ACC112 (cell line): ENCODE results near the gene MYO1C.
"Not testable (repeated sequence)": the region's sequence is repeated elsewhere in the genome, so short reads cannot be mapped to it uniquely, and the experiment has no call there.

Experiments
- H2AFZ ChIP-seq: fragments of 200-600 bp; sonication (generic); one replicate; pipeline ENCODE4 v1.6.0; 2017; ENCODE audit warnings: antibody characterized with exemption, low read length; ENCODE audit not compliant: unreplicated experiment
- H3K27ac ChIP-seq: fragments of 200-600 bp; sonication (generic); 2 replicates; pipeline ENCODE4 v1.5.1; 2014; ENCODE audit warnings: low read depth, mild to moderate bottlenecking, antibody characterized with exemption, low read length, moderate library complexity
- H3K27me3 ChIP-seq: fragments of 200-600 bp; sonication (generic); 2 replicates; pipeline ENCODE4 v1.6.1; 2014; ENCODE audit warnings: mild to moderate bottlenecking, antibody characterized with exemption, low read length, moderate library complexity, mixed read lengths; ENCODE audit not compliant: insufficient read depth
- H3K36me3 ChIP-seq: fragments of 200-600 bp; sonication (generic); 2 replicates; pipeline ENCODE4 v1.6.1; 2016; ENCODE audit warnings: mild to moderate bottlenecking, antibody characterized with exemption, low read length, moderate library complexity, mixed read lengths; ENCODE audit not compliant: insufficient read depth
- H3K4me1 ChIP-seq: fragments of 200-600 bp; sonication (generic); one replicate; pipeline ENCODE4 v1.6.1; 2016; ENCODE audit warnings: low read length, mixed read lengths; ENCODE audit not compliant: insufficient read depth, unreplicated experiment, control insufficient read depth
- H3K4me3 ChIP-seq: fragments of 200-600 bp; sonication (generic); 2 replicates; pipeline ENCODE4 v1.5.1; 2014; ENCODE audit warnings: mild to moderate bottlenecking, low read depth, low read length
- H3K79me2 ChIP-seq: fragments of 200-600 bp; sonication (generic); one replicate; pipeline ENCODE4 v1.6.0; 2016; ENCODE audit warnings: low read length; ENCODE audit not compliant: control insufficient read depth, unreplicated experiment, insufficient read depth

The MYO1C gene

DNA sequence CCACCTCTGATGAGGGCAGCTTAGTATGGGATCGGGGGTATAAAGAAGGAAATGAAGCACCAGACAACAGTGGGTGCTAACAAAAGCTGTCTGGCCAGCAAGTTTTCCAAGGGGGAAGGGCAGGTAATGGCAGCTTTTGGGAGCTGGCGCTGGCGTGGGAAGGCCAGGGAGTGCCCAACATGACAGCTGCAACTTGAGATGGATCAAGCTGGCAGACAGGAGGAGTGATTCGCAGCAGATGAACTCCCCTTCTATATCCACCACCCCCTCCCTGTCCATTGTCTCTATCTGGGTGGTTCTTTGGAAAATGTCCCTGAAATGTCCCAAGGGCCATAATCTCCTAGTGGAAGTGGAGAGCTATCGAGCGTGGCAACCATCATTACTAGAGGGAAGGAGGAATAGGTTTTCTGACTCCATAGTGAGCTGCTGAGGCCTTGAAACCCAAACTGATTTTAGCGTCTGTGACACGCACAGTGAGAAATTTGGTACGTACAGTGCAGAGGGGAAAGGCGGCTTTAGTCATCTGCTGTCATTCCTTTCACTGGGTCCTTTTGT is 28.7 kb upstream of the MYO1C start:
- peaks cover 8% of the 10 kb centered on the region for H3K79me2 ChIP-seq
- H3K36me3 ChIP-seq, result no peaks in the 10 kb centered on the region; the same call in 1 of the 2 replicates
- H3K27ac ChIP-seq, result no peak overlapping the region
- peaks cover 8% of the 10 kb centered on the region for H3K4me1 ChIP-seq
- no peak overlapping the region for H3K4me3 ChIP-seq
- H3K27me3 ChIP-seq, result no peaks in the 10 kb centered on the region
- H2AFZ ChIP-seq, result no peak overlapping the region

- Histone ChIP-seq H3K27ac (no peak overlapping the region), H3K36me3 (no peaks in the 10 kb centered on the region; the same call in 1 of the 2 replicates), H3K4me3 (no peak overlapping the region), H3K27me3 (no peaks in the 10 kb centered on the region), H2AFZ (no peak overlapping the region), H3K4me1 (peaks cover 14% of the 10 kb centered on the region), H3K79me2 (peaks cover 20% of the 10 kb centered on the region)
These were observed 27.2 kb upstream of the MYO1C start for GRCh38 chr17:1519678-1520077.

- H3K36me3 ChIP-seq, result no peaks in the 10 kb centered on the region; the same call in 1 of the 2 replicates
- H3K4me3 ChIP-seq, result no peak overlapping the region; the same call in 1 of the 2 replicates
- H3K79me2 ChIP-seq, result peaks cover 20% of the 10 kb centered on the region
- H3K27me3 ChIP-seq, result no peaks in the 10 kb centered on the region
- no peak overlapping the region for H2AFZ ChIP-seq
- no peak overlapping the region for H3K27ac ChIP-seq
- H3K4me1 ChIP-seq, result peaks cover 14% of the 10 kb centered on the region
These were observed 25.9 kb upstream of the MYO1C start for GRCh38 chr17:1518410-1518809.

DNA sequence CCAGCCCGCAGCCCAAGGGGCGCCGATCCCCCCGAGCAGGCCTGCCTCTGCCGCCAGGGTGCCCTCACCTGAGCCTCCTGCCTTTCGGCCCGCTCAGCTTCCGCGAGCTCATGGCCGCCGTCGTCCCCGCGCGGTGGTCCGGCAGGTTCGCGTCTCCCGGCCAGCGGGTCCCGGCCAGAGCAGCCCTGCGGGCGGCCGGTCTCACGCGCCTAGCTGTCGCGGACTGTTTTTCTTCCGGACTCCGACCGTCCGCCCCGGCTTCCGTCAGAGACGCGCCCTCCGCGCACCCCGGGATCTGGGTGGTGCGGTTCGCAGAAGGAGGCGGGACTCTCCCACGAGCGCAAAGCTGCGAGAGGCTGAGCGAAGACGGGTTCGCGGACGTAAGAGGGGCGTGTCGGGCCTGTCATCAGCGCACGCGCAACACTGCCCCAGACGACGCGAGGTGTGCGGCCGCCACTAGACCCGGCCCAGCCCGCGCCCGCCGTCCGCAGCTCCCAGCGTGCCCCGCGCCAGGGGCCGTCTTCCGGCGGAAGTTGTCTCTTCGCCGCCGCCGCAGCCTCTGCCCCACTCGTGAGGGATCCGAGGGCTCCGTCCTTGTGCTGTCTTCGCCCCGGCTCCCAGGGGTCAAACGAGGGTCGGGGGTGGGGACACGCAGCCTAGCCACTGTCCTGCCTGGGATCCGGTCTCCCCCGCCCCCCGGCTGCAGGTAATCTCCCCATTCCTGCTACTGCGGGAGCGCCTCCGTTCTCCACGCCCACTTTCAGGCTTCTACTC is 24.1 kb upstream of the MYO1C start, which contains the start of gene INPP5K:
INPP5K (minus strand) TSS at position 225 of the 774 bp plus-strand sequence; CDS start at position 112, 113 bp downstream.
- Histone ChIP-seq H3K4me1 (peaks cover 24% of the 10 kb centered on the region), H3K27me3 (no peaks in the 10 kb centered on the region), H3K79me2 (peaks cover 20% of the 10 kb centered on the region), H2AFZ (peak within 1 kb of the TSS; percentile 83), H3K36me3 (no peaks in the 10 kb centered on the region; the same call in 1 of the 2 replicates), H3K27ac (peak within 1 kb of the TSS; percentile 44), H3K4me3 (peak within 1 kb of the TSS; percentile 97)

DNA sequence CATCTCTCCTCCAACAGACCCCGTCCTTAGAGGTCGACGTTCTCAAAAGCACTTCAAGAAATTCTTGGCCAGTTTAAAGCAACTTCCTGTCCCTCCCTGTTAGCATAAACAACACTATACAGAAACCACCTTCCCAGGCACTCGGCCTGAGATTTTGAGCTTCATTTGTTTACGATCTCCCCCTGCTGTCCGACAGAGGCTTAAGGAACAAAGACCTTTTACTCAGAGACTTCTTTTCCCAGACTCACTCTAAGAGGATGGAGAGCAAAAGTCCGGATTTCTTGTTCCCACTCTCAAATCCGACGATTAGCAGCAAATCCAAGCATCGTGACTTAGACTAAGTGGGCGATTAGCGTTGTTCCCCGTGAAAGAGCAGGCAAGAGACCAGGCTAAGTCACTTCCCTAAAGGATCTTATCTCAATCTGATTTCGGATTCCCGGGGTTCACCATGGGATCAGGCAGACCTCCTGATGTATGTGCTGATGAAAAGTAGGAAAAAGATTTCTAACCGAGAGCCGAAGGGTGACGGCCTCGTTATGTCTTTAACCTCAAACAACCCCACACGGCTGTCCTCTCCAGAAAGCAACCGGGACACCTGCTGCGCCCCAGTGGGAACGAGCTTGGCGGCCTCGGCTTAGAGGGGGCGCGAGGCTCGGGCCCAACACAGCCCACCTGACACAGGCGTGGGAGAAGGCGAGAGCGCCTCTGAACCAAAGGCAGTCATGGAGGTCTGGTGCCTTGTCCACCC is 23.3 kb upstream of the MYO1C start:
- Histone ChIP-seq H3K36me3 (no peaks in the 10 kb centered on the region; the same call in 1 of the 2 replicates), H3K4me3 (peak overlapping the region; percentile 97), H3K27ac (peak overlapping the region; percentile 16), H3K27me3 (no peaks in the 10 kb centered on the region), H3K79me2 (peaks cover 20% of the 10 kb centered on the region), H2AFZ (peak overlapping the region; percentile 83), H3K4me1 (peaks cover 31% of the 10 kb centered on the region)

DNA sequence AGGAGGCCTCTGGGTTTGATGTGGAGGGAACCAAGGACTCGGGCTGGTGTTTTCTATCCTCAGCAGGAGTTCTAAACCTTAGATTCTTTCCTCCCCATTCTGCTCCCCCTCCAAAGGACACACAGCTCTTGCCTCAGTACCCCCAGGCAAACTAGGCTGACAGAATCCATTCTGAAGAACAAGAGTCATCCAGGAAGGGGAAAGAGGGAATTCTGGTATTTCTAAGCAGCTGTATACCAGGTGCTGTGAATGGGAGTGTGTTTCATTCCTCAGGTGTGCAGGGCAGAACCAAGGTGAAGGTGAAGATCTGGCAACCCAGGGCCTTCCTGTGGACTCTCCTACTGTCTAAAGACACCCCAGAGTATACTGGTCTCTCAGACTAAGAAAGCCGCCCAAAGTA is 19.9 kb upstream of the MYO1C start:
- Histone ChIP-seq H3K27me3 (no peaks in the 10 kb centered on the region), H3K27ac (no peak overlapping the region), H3K4me3 (no peak overlapping the region), H3K4me1 (peaks cover 23% of the 10 kb centered on the region), H3K36me3 (no peaks in the 10 kb centered on the region), H3K79me2 (peaks cover 11% of the 10 kb centered on the region), H2AFZ (no peak overlapping the region)

DNA sequence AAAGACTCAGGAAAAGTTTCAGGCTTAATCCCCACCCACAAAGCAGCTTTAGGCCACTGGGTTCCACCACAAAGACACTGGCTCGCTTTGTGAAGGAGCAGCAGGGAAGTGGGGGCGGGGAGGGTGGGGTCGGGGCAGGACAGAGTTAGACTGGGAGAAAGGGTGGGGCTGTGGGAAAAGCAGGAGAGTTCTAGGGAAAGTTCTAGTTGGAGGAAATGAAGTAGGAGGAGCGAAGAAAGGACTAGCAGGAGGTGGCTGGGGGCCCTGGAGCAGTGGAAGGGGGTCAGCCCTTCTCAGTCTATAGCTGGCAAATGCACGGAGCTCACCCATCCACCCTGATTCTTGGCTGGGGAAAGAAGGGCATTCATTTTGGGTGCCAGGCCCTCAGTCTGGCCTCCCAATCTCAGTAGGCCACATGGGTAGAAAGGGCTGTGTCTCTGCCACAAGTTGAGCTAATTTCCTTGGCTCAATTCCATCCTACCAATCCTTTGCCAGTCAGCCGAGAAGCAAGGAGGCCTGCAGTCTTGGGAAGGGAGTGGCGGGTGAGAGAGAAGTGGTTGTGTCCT is 19.4 kb upstream of the MYO1C start:
- Histone ChIP-seq H2AFZ (no peak overlapping the region), H3K27me3 (no peaks in the 10 kb centered on the region), H3K4me1 (peaks cover 23% of the 10 kb centered on the region), H3K79me2 (peaks cover 11% of the 10 kb centered on the region), H3K4me3 (no peak overlapping the region), H3K27ac (no peak overlapping the region), H3K36me3 (no peaks in the 10 kb centered on the region)

- Histone ChIP-seq H3K36me3 (no peaks in the 10 kb centered on the region), H2AFZ (no peak overlapping the region), H3K4me3 (no peak overlapping the region), H3K27ac (no peak overlapping the region), H3K27me3 (no peaks in the 10 kb centered on the region), H3K4me1 (peaks cover 23% of the 10 kb centered on the region), H3K79me2 (peaks cover 11% of the 10 kb centered on the region)
These were observed 18.8 kb upstream of the MYO1C start for GRCh38 chr17:1511290-1511689.

DNA sequence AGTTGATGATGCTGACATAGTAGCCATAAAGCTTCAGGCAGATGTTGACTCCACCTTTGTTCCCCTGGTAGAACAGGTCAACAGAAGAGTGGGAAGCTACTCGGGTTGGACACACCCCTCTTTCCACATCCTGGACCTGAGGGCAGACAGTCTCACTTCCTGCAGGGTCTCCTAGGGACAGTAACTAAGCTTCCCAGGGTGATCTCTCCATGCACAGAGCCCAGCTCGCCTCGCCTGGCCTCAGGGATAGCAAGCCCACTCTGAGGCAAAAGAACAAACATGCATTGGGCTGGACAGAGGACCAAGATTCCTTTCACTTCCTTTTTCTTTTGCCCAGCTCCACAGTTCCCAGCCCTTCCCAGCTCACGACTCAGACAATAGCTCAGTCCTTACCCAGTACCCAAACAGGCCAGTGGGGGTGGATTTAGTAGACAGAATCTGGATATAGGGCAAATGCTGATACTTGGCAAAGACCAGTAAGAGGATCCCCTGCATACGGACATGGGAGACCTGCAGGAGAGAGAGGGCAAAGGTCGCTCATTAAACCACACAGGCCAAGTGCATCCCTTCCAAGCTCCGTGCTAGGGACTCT is 16.9 kb upstream of the MYO1C start:
- no peak overlapping the region for H2AFZ ChIP-seq
- no peak overlapping the region for H3K4me3 ChIP-seq
- no peaks in the 10 kb centered on the region for H3K36me3 ChIP-seq
- H3K79me2 ChIP-seq, result no peaks in the 10 kb centered on the region
- H3K27ac ChIP-seq, result no peak overlapping the region
- no peaks in the 10 kb centered on the region for H3K27me3 ChIP-seq
- H3K4me1 ChIP-seq, result peaks cover 17% of the 10 kb centered on the region

- H3K4me3 ChIP-seq, H3K36me3 ChIP-seq, H3K27ac ChIP-seq, H2AFZ ChIP-seq, H3K27me3 ChIP-seq, H3K79me2 ChIP-seq: not testable (repeated sequence)
- peaks cover 17% of the 10 kb centered on the region for H3K4me1 ChIP-seq
These were observed 16.2 kb upstream of the MYO1C start for GRCh38 chr17:1508709-1509108.
